Parathyroid adenoma (tissue), 2 donors: ENCODE data around the gene RADIL.

Experiments
- H2AFZ ChIP-seq: fragments of 300-600 bp; sonication (generic); one replicate; pipeline ENCODE4 v1.7.0; 2017; ENCODE audit warnings: antibody characterized with exemption, mild to moderate bottlenecking
- H3K27ac ChIP-seq: fragments of 300-600 bp; sonication (generic); one replicate; pipeline ENCODE4 v1.7.0; 2017
- H3K27me3 ChIP-seq: fragments of 300-600 bp; sonication (generic); one replicate; pipeline ENCODE4 v1.7.0; 2017; ENCODE audit warnings: low read length; ENCODE audit not compliant: control insufficient read depth, insufficient read depth
- H3K36me3 ChIP-seq: fragments of 300-600 bp; sonication (generic); one replicate; pipeline ENCODE4 v1.7.0; 2017; ENCODE audit warnings: low read length; ENCODE audit not compliant: control insufficient read depth, insufficient read depth
- H3K4me1 ChIP-seq: fragments of 300-600 bp; sonication (generic); one replicate; pipeline ENCODE4 v1.7.0; 2017; ENCODE audit warnings: control low read depth
- H3K4me2 ChIP-seq: fragments of 300-600 bp; sonication (generic); one replicate; pipeline ENCODE4 v1.7.0; 2017; ENCODE audit warnings: low read length
- H3K4me3 ChIP-seq: fragments of 300-600 bp; sonication (generic); one replicate; pipeline ENCODE4 v1.7.0; 2017; ENCODE audit warnings: low read depth, low read length
- H3K79me2 ChIP-seq: fragments of 300-600 bp; sonication (generic); one replicate; pipeline ENCODE4 v1.7.0; 2017; ENCODE audit warnings: control low read depth
- H3K9ac ChIP-seq: fragments of 300-600 bp; sonication (generic); one replicate; pipeline ENCODE4 v1.7.0; 2017; ENCODE audit warnings: mild to moderate bottlenecking
- H3K9me3 ChIP-seq: fragments of 300-600 bp; sonication (generic); one replicate; pipeline ENCODE4 v1.7.0; 2017; ENCODE audit warnings: low read length; ENCODE audit not compliant: control insufficient read depth
- TF ChIP-seq, protein P1 (sequence below): fragments of 300-600 bp; sonication (generic); IDR thresholded peaks from one replicate; pipeline ENCODE4 v1.7.0; 2017; ENCODE audit warnings: antibody characterized with exemption, mild to moderate bottlenecking
- donor health status: primary hyperparathyroidism.

Gene RADIL

DNA sequence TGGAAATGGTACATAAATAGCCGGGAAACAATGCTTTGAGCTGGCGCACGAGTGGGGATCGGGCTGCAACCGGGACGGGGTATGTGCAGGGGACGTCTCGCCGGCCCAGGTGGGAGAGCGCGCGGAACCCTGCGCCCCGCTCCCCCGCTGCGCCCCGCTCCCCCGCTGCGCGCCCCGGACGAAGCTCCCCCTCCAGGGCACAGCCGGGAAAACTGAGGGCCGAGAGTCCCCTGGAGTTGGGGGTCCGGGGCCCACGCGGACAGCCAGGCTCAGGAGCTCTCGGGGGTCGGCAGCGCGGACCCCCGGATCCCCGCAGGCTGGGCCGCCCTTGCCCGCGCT, 514 bp downstream of the RADIL start:
- peak overlapping the region; percentile 89 for H2AFZ ChIP-seq
- no peaks in the 10 kb centered on the region for H3K27me3 ChIP-seq
- no peak overlapping the region for H3K9ac ChIP-seq
- H3K36me3 ChIP-seq, result no peaks in the 10 kb centered on the region
- H3K27ac ChIP-seq, result no peak overlapping the region
- H3K4me3 ChIP-seq, result peak overlapping the region; percentile 45
- H3K4me2 ChIP-seq, result peak overlapping the region; percentile 59
- no peaks in the 10 kb centered on the region for H3K9me3 ChIP-seq
- no peaks in the 10 kb centered on the region for H3K4me1 ChIP-seq
- no peaks in the 10 kb centered on the region for H3K79me2 ChIP-seq
- TF ChIP-seq, protein P1, sequence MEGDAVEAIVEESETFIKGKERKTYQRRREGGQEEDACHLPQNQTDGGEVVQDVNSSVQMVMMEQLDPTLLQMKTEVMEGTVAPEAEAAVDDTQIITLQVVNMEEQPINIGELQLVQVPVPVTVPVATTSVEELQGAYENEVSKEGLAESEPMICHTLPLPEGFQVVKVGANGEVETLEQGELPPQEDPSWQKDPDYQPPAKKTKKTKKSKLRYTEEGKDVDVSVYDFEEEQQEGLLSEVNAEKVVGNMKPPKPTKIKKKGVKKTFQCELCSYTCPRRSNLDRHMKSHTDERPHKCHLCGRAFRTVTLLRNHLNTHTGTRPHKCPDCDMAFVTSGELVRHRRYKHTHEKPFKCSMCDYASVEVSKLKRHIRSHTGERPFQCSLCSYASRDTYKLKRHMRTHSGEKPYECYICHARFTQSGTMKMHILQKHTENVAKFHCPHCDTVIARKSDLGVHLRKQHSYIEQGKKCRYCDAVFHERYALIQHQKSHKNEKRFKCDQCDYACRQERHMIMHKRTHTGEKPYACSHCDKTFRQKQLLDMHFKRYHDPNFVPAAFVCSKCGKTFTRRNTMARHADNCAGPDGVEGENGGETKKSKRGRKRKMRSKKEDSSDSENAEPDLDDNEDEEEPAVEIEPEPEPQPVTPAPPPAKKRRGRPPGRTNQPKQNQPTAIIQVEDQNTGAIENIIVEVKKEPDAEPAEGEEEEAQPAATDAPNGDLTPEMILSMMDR, result no peak

DNA sequence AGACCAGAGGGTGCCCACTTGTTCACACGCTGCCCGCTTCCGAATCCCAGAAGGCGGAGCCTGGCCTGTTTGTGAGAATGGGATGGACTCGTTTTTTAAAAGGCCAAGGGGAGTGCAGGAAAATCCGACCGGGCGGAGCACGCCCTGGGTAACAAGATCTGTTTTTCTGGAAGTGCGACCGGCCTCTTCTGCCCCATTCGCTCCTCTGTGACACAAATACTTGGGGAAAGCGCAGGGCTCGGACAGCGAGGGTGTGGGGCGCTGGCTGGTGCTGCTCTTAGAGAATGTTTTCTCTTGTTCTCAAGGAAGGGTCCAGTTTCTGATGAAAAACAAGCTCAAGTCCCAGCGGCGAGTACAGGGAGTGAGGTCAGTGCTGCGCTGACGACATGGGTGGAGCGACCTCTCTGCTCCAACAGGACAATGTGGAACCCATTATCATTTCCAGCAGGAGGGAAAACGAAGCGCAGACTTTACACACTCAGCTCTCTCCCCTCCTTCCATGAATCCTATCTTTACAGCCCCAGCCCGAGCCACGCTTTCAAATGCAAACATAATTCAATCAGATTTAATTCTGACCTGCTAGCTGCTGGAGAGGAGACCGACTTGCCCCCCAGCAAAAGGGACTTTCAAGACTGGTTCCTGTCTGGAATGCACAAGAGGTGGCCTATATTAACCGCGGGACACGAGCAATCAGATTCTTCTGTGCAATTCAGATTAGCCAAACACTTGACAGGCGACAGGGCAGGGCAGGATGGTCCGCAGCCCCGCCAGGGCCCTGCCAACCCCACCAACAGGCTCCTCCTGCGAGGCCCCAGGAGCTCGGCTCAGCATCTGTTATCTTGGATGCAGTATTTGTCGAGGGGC, 1.1 kb downstream of the RADIL start:
- peak overlapping the region; percentile 45 for H3K4me3 ChIP-seq
- TF ChIP-seq, protein P1, result no peak
- H3K27me3 ChIP-seq, result no peaks in the 10 kb centered on the region

DNA sequence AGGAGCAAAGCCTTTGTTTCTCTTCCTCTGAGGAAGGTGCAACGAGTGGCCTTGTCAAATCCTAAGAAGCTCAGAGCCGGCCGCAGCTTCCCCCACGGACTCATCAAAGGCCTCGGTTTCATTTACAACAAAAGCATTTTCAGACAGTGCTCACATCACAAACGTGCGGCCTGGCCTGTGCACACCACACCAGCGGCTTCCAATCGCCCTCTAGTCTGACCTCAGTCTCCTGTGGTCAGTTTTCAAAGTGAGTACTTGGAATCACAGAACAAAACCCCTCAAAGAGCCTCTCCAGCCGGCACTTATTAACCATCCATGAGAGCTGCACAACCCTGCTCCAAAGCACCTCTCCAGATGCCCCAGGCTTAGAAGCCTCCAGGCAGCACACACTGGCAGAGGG, 3.3 kb downstream of the RADIL start:
- Histone ChIP-seq H3K9ac (no peak overlapping the region), H3K4me3 (no peak overlapping the region), H3K4me2 (no peak overlapping the region), H3K27ac (no peak overlapping the region), H3K27me3 (no peaks in the 10 kb centered on the region), H3K36me3 (no peaks in the 10 kb centered on the region), H2AFZ (no peak overlapping the region), H3K9me3 (no peaks in the 10 kb centered on the region), H3K4me1 (no peaks in the 10 kb centered on the region), H3K79me2 (peaks cover 3% of the 10 kb centered on the region)
- TF ChIP-seq, protein P1, result no peak

More for the DNA sequence above, 1.1 kb downstream of the RADIL start:
- Histone ChIP-seq H2AFZ (peak overlapping the region; percentile 89), H3K9me3 (no peaks in the 10 kb centered on the region), H3K79me2 (no peaks in the 10 kb centered on the region), H3K36me3 (no peaks in the 10 kb centered on the region), H3K27ac (peak overlapping the region; percentile 30), H3K4me2 (peak overlapping the region; percentile 59), H3K4me1 (no peaks in the 10 kb centered on the region), H3K9ac (no peak overlapping the region)

DNA sequence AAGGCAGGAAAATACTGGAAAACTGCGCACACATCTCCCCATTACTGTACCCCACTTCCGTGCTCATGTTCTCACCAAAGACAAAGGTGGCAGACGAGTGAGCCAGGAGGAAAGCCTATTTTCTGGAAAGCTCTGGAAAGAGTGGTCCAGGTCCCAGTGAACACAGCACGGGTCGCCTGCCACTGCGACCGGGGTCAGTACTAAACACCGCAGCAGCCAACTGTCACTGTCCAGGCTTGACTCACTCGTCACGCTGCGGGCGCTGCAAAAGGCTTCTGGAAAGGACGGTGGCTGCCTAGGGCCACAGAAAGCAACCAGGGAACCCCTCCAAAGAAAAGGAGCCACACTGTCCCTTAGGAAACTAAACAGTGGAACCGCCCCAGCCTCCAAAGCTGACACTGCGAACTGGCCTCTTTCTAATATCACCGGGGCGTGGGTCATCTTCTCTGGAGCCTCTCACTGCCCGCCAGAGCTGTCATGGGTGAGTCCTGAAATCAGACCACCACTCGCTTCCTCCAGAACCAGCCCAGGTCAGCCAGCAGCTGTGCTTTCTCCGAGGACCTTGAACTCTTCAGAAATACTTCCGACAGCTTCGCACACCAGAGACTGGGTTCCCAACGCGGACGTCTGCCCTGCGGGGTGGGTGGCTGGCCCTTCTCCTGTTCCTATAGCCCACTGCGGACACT, 4.0 kb downstream of the RADIL start:
- Histone ChIP-seq H3K9me3 (no peaks in the 10 kb centered on the region), H3K36me3 (no peaks in the 10 kb centered on the region), H3K27ac (no peak overlapping the region), H3K79me2 (peaks cover 3% of the 10 kb centered on the region), H2AFZ (no peak overlapping the region), H3K4me2 (no peak overlapping the region), H3K27me3 (no peaks in the 10 kb centered on the region), H3K4me3 (no peak overlapping the region), H3K9ac (no peak overlapping the region), H3K4me1 (no peaks in the 10 kb centered on the region)
- TF ChIP-seq, protein P1, result no peak
